Muscle layer of duodenum (tissue), 2 donors: Measurements from ENCODE around the gene WT1.

ENCODE experiments used
- H3K27ac ChIP-seq: one replicate; pipeline ENCODE4 v1.7.0; 2013; ENCODE audit warnings: mild to moderate bottlenecking, low read length
- H3K27me3 ChIP-seq: one replicate; pipeline ENCODE4 v1.7.0; 2013; ENCODE audit warnings: low read depth, mild to moderate bottlenecking, control low read depth, low read length
- H3K36me3 ChIP-seq, 2 donors: one replicate each; pipeline ENCODE4 v1.7.0; 2013; ENCODE audit warnings: low read length in 2 of 2, control low read depth in 1 of 2, mild to moderate bottlenecking in 1 of 2; ENCODE audit not compliant: insufficient read depth in 2 of 2, control insufficient read depth in 1 of 2
- H3K4me1 ChIP-seq, 2 donors: one replicate each; pipeline ENCODE4 v1.7.0; 2013; ENCODE audit warnings: low read length in 2 of 2, mild to moderate bottlenecking in 2 of 2, control low read depth in 1 of 2, moderate library complexity in 1 of 2; ENCODE audit not compliant: insufficient read depth in 2 of 2, control insufficient read depth in 1 of 2
- H3K4me3 ChIP-seq, 2 donors: one replicate each; pipeline ENCODE4 v1.7.0; 2013; ENCODE audit warnings: low read length in 2 of 2, low read depth in 1 of 2, mild to moderate bottlenecking in 1 of 2
- H3K9me3 ChIP-seq, 2 donors: one replicate each; pipeline ENCODE4 v1.7.0; 2013; ENCODE audit warnings: low read length in 2 of 2, control low read depth in 1 of 2, mild to moderate bottlenecking in 1 of 2; ENCODE audit not compliant: control insufficient read depth in 1 of 2
- donor health status: healthy.

Gene WT1

DNA sequence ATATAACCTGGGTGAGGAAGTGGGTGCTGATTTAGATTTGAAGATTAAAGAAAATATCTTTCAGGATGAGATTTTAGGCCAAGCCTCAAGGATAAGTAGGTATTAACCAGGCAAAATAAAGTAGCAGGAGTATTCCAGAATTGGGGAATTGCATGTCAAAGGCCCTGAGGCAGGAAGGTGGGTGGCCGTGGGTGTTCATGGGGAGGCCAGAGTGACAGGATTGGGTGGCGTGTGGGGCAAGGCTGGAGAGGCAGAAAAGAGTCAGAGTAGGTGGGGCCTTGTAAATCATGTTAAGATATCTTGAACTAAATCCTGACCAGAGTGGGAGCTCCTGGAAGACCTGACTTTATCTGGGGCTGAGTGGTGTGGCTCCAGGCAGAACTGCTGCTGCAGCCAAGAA is 19.7 kb upstream of the WT1 start:
- Histone ChIP-seq H3K27ac (no peak overlapping the region), H3K36me3 (no peaks in the 10 kb centered on the region), H3K4me1 (no peaks in the 10 kb centered on the region), H3K9me3 (no peaks in the 10 kb centered on the region), H3K27me3 (no peaks in the 10 kb centered on the region), H3K4me3 (no peak overlapping the region)

DNA sequence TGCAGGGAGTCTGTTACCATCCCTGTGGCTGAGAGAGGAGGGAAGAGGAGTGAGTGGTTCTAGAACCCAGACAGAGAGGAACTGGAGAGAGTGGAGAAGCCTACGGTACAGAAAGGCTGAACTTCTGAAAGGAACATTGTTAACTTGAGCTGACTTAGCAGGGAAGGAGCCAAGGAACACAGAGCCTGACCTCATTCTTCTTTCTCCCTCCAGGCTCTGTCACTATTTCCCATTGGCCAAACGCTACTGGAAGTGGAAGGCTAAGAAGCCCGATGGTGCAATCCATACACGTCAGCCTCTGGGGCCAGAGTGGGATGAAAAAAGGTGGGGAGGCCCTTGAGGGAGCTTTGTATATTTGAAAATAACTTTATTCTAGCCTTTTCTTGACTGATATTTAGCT is 16.5 kb upstream of the WT1 start:
- no peak overlapping the region for H3K27ac ChIP-seq
- no peaks in the 10 kb centered on the region for H3K27me3 ChIP-seq
- no peaks in the 10 kb centered on the region for H3K9me3 ChIP-seq
- no peak overlapping the region for H3K4me3 ChIP-seq
- no peaks in the 10 kb centered on the region for H3K36me3 ChIP-seq
- H3K4me1 ChIP-seq, result no peaks in the 10 kb centered on the region

DNA sequence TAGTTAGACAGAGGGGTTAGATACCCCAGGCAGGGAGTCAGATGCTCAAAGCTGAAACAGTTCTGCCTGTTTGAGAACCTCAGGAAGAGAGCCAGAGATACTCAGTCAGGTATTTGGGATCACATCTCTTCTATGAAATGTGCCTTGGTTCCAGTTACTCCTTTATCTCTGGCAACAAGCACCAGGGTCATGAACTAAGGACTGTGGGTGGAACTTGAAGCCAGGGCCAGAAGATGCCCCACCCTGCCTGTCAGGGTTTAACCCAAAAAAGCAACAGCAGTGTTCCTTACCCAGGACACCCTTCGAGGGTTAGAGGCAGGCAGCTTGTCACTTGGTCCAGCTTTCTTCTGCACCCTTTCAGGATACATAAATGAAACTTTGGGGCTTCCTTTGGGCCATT is 15.0 kb upstream of the WT1 start:
- H3K27ac ChIP-seq, result no peak overlapping the region
- H3K4me1 ChIP-seq, result no peaks in the 10 kb centered on the region
- H3K27me3 ChIP-seq, result no peaks in the 10 kb centered on the region
- no peak overlapping the region for H3K4me3 ChIP-seq
- no peaks in the 10 kb centered on the region for H3K36me3 ChIP-seq
- H3K9me3 ChIP-seq, result no peaks in the 10 kb centered on the region

DNA sequence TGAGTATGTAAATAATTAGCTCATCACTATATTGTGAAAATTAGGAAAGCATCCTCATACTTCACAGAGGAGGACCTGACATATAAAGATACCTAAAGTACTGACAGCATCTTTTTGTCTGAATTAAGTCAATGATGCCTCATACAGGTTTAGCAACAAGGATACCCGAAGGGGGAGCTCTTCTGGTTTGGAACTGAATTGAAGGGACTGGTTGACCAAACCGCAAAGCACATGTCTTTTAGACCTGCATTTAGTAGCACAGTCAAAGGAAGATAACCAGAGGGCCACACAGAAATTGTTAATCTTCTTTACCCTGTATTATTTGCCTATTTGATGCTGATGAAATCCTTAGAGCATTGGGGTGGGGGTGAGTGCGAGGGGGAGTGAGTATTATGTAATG is 12.9 kb upstream of the WT1 start:
- Histone ChIP-seq H3K27ac (no peak overlapping the region), H3K36me3 (no peaks in the 10 kb centered on the region), H3K4me1 (no peaks in the 10 kb centered on the region), H3K9me3 (no peaks in the 10 kb centered on the region), H3K27me3 (no peaks in the 10 kb centered on the region), H3K4me3 (no peak overlapping the region)

DNA sequence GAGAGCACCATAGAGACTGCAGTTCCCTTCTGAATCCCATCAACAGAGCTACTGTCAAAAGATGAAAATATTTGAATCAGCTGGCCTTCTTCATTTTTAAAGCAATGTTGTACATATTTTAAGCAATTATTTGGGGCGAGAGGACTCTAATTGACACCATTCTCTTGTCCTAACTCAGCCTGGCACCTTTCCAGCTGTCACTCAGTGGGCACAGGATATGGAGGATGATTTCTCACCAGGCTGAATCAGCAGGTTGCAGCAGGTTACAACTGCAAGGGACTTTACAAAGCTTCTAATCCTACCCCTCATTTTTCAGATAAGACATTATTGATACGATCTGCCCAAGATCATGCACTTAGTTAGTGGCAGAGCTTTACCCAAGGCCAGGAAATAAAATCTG is 11.9 kb upstream of the WT1 start:
- Histone ChIP-seq H3K4me1 (no peaks in the 10 kb centered on the region), H3K27me3 (peaks cover 7% of the 10 kb centered on the region), H3K4me3 (no peak overlapping the region), H3K27ac (no peak overlapping the region), H3K9me3 (no peaks in the 10 kb centered on the region), H3K36me3 (no peaks in the 10 kb centered on the region)

DNA sequence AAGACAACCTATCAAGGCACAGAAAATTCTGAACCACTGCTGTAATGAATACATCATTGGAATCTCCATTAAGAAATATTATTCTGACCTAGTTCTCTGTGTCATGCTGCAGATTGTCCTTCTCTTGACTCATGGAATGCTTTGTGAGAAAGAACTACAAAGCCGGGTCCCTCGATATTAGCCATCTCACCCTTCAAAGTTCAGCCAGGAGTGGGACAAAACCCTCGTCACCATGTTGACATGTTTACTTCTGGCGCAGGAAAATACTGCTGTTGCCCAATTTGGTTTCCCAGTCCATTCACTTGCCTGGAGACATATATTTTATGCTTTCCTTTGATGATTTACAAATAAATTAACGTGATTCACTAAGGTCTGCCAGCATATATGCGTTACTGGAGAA is 10.9 kb upstream of the WT1 start:
- H3K4me3 ChIP-seq, result no peak overlapping the region
- no peaks in the 10 kb centered on the region for H3K4me1 ChIP-seq
- no peak overlapping the region for H3K27ac ChIP-seq
- peaks cover 17% of the 10 kb centered on the region for H3K27me3 ChIP-seq
- no peaks in the 10 kb centered on the region for H3K36me3 ChIP-seq
- H3K9me3 ChIP-seq, result no peaks in the 10 kb centered on the region

DNA sequence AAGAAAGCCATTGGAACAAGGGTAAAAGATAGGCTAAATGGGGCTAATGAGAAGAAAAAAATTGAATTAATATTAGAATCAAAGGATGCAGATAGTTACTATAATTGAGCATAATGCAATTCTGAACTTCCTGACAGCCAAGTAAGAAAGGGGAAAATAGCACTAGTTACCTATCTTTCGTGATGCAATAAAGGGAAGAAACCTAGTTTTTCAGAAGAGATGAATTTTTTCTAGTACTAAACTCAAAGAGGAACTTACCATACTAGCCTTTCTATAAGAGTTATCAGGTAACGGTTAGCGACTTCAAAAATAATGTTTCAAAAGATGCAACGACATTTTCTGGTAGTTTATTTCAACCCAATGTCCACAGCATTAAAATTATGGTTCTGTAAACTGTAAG is 8.8 kb upstream of the WT1 start:
- no peak overlapping the region for H3K27ac ChIP-seq
- H3K4me1 ChIP-seq, result peaks cover 0 to 6% of the 10 kb centered on the region in 2 donors
- H3K9me3 ChIP-seq, result no peaks in the 10 kb centered on the region
- H3K36me3 ChIP-seq, result no peaks in the 10 kb centered on the region
- peaks cover 35% of the 10 kb centered on the region for H3K27me3 ChIP-seq
- H3K4me3 ChIP-seq, result no peak overlapping the region

DNA sequence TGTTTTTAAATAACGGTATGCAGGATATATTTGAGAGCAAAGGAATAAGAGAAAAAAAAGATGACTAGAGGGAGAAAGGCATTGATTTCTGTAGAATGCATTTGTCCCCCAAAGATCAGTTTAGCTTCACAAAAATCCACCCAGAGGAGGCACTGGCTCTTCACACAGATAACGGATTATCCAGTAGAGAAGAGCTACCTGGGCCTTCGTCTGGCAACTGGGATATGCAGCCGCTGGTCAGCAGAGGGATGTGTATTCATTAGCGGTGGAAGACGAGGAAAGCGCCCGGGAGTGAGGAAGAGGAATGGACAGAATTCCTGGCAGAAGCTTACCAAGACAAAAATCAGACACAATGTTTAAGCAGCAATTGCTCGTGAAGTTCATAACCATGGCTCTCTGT is 5.6 kb upstream of the WT1 start:
- Histone ChIP-seq H3K4me1 (peaks cover 0 to 39% of the 10 kb centered on the region in 2 donors), H3K36me3 (no peaks in the 10 kb centered on the region), H3K4me3 (no peak overlapping the region), H3K9me3 (no peaks in the 10 kb centered on the region), H3K27me3 (peaks cover 68% of the 10 kb centered on the region), H3K27ac (no peak overlapping the region)

DNA sequence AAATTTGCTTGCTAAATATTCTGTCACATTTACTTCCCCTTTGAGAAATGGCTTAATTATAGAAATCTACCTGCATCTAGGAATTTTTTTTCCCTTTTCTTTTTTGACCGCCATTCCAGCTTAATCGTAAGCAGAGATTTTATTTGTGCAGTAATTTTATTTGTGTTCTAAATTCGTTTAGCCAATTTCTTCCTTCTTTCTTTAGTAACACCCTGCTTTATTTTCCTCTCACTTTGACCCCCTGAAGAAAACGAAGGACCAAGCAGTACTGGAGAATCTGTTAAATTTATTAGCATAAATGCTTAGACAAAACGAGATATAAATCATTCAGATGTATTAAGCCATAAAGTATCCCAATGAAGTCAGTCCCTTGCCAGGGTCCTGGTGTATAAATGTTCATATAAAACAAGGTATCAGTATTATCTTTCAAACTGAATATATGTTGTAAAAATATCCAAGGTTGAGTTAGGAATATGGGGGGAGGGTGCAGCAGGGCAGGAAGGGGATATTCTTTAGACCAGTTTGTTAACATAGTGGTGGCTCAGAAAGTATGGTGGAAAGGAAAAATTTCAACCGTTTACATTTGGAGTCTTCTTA is 5.1 kb upstream of the WT1 start:
- Histone ChIP-seq H3K4me1 (peaks cover 0 to 44% of the 10 kb centered on the region in 2 donors), H3K27me3 (peaks cover 72% of the 10 kb centered on the region), H3K4me3 (no peak overlapping the region), H3K27ac (no peak overlapping the region), H3K36me3 (no peaks in the 10 kb centered on the region), H3K9me3 (no peaks in the 10 kb centered on the region)

DNA sequence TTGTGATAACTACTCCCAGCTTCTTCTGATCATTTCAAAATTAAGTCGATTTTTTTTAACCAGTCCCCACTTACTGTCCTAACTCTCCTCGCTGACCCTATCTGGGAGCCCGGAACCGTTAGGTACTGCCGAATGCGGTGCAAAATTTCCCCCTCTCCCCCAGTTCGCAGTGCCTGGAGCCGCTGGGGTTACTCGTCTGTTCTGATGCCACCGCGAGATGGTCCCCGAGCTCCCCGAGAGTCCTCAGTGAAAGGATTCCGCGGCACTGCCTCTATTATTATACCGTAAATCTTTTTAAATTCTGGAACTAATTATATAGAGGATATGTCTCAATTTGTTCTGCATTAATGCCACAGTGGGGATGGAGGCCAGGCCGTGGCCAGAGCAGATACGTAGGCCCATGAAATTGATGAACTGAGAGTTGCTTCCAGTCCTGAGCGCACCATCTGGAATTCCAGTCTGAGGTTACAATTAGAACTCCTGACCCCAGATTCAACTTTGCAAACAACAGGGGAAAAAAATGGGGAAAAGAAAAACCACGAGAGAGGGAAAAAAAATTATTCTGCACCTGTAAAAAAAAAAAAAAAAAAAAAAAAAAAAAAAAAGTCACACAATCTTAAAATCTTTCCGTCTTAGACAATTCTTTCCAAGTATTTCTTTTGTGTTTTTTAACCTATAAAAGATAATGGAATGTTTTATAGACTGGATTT is 4.3 kb upstream of the WT1 start:
- no peak overlapping the region for H3K27ac ChIP-seq
- H3K27me3 ChIP-seq, result peaks cover 73% of the 10 kb centered on the region
- H3K36me3 ChIP-seq, result no peaks in the 10 kb centered on the region
- H3K9me3 ChIP-seq, result no peaks in the 10 kb centered on the region
- peak overlapping the region in 1 of 2 donors; percentile 13 for H3K4me3 ChIP-seq
- H3K4me1 ChIP-seq, result peaks cover 0 to 50% of the 10 kb centered on the region in 2 donors

DNA sequence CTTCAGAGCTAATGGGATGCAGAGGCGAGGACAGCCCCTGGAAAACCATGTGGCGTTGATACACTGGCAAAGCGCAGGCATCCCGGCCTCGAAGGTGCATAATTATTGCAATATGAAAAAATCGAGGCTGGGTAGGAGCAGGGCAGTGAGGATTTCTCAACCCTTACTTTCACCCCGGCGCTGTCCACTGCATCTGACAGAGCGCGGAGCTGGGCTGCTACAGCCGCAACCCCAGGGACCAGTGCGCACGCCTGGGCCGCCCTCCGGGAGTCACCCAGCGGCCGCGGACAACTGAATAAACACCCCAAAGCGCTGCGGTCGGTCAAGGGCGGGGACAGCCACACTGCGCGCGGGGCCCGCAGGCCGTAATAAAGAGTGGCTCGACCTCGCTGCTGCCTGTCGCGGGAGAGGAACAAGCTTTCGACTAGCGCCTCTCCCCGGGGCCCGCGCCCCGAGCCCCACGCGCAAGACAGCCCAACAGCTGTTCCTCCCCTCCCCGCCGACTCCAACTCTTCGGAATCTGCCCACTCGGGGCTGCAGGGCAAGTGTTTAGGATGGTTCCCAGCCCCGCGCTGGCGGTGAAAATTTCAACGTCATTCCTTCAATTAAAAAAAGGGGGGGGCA is 3.6 kb upstream of the WT1 start:
- H3K36me3 ChIP-seq, result no peaks in the 10 kb centered on the region
- peaks cover 0 to 57% of the 10 kb centered on the region in 2 donors for H3K4me1 ChIP-seq
- no peaks in the 10 kb centered on the region for H3K9me3 ChIP-seq
- H3K27me3 ChIP-seq, result peaks cover 79% of the 10 kb centered on the region
- H3K27ac ChIP-seq, result no peak overlapping the region
- H3K4me3 ChIP-seq, result peak overlapping the region in 1 of 2 donors; percentile 13
